ENCODE data around the gene TUBB3.

- TF ChIP-seq GATA2 (IDR thresholded peaks at IDR 0.05; ENCODE audit: low read depth, low read length), result no peak
- no peak for TF ChIP-seq GATA3 (IDR thresholded peaks at IDR 0.05; ENCODE audit: low read depth, low read length)
Measured at GRCh38 chr16:89902980-89903379, 20.2 kb upstream of the TUBB3 start.
